ENCODE results near the gene CDH15.

The CDH15 gene

DNA sequence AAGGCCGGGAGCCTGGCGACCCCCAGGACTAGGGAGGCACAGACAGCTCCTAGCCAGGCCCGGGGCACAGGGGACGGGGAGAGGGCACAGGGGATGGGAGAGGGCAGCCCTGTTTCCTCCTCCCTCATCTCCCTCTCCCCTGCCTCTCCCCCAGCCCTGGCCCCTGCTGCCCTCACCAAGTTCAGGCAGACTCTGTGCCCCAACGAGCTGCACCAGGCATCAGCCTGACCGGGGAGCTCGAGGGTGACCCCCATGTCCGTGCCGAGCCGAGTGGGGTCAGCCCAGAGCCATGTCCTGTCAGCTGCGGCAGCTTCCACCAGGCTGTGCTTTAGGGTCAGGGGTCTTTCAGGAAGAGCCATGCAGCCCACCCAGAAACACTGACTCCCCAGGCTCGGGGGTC is 6.0 kb downstream of the CDH15 start:
- TF ChIP-seq, protein P1, sequence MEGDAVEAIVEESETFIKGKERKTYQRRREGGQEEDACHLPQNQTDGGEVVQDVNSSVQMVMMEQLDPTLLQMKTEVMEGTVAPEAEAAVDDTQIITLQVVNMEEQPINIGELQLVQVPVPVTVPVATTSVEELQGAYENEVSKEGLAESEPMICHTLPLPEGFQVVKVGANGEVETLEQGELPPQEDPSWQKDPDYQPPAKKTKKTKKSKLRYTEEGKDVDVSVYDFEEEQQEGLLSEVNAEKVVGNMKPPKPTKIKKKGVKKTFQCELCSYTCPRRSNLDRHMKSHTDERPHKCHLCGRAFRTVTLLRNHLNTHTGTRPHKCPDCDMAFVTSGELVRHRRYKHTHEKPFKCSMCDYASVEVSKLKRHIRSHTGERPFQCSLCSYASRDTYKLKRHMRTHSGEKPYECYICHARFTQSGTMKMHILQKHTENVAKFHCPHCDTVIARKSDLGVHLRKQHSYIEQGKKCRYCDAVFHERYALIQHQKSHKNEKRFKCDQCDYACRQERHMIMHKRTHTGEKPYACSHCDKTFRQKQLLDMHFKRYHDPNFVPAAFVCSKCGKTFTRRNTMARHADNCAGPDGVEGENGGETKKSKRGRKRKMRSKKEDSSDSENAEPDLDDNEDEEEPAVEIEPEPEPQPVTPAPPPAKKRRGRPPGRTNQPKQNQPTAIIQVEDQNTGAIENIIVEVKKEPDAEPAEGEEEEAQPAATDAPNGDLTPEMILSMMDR (IDR thresholded peaks at IDR 0.05; ENCODE audit: low read depth, low read length), result no peak
- DNase-seq (ENCODE audit: low read depth in 2 of 2), result no peak
- no peak overlapping the region for H3K4me3 ChIP-seq (replicated peaks in 1 of 2; ENCODE audit: low read depth in 2 of 2, low read length in 2 of 2)

- H3K4me3 ChIP-seq (replicated peaks in 1 of 2; ENCODE audit: low read depth in 2 of 2, low read length in 2 of 2), result no peak overlapping the region
- TF ChIP-seq, protein P1 (IDR thresholded peaks at IDR 0.05; ENCODE audit: low read depth, low read length), result no peak
- DNase-seq (ENCODE audit: low read depth in 2 of 2), result no peak
These were observed 7.1 kb downstream of the CDH15 start for GRCh38 chr16:89178453-89179147.

DNA sequence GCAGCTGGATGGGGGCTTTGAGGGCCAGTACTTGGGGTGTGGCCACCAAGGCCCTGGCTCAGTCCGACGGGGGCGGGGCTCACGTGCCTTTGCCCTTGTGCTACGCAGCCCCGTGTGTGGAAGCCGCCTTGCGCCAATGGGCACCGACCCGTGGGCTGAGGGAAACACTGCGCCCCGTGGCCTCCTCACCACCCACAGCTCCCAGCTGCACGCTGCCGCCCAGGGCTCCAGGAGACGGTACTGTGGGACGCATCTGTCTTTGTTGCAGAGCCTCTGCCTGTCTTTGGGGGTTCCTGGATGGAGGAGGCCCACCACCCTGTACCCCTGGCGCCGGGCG is 7.6 kb downstream of the CDH15 start:
- TF ChIP-seq, protein P1 (IDR thresholded peaks at IDR 0.05; ENCODE audit: low read depth, low read length), result no peak
- DNase-seq (ENCODE audit: low read depth in 2 of 2), result no peak
- H3K4me3 ChIP-seq (replicated peaks in 1 of 2; ENCODE audit: low read depth in 2 of 2, low read length in 2 of 2), result no peak overlapping the region

GRCh38 chr16:89179656-89180315 is 8.2 kb downstream of the CDH15 start:
- TF ChIP-seq, protein P1 (IDR thresholded peaks at IDR 0.05; ENCODE audit: low read depth, low read length), result no peak
- no peak overlapping the region for H3K4me3 ChIP-seq (replicated peaks in 1 of 2; ENCODE audit: low read depth in 2 of 2, low read length in 2 of 2)
- no peak for DNase-seq (ENCODE audit: low read depth in 2 of 2)

DNA sequence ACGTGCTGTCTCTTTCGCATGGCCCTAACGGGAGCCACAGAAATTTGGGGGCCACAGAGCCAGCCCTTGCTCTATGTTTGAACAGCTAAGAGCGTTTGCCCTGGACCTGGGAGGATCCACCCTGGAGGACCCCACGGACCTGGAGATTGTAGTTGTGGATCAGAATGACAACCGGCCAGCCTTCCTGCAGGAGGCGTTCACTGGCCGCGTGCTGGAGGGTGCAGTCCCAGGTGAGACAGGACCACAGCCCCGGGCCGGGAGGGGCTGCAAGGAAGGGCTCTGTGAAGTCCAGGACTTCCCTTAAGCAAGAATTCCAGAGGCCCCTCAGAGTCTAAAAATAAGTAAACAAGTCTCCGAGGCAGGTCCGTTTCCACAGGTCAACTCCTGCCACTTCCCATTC is 11.9 kb downstream of the CDH15 start:
- H3K4me3 ChIP-seq (replicated peaks in 1 of 2; ENCODE audit: low read depth in 2 of 2, low read length in 2 of 2), result no peak overlapping the region
- TF ChIP-seq, protein P1 (IDR thresholded peaks at IDR 0.05; ENCODE audit: low read depth, low read length), result no peak
- DNase-seq (ENCODE audit: low read depth in 2 of 2), result no peak

DNA sequence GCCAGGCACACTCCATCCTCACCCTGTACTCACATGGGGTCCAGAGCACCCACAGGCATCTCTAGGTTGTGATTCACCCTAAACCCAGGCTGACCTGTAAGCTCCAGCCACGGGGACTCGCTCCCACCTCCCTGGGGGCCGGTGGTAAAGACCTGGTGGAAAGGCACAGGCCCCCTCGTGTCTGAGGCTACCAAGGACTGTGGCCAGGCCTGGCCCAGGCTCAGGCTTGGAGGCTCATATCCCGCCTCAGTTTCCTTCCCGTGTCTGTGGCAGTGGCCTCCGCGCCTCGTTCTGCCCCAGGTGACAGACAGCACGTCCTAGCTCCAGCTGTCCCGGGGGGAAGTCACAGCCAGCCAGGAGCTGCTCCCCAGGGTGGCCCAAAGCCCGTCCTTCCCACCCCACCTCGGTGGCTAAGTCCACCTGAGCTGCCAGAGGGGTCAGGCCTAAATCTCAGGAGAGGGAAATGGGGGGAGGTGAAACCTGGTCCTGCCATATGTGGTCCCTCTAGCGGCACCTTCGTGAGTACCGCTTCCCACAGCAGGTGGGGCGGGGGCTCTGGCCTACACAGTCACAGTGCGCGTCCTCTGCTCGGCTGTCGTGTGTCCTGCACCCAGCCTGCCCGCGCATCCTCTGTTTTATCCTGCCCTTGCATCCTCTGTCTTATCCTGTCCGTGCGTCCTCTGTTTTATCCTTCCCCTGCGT is 12.6 kb downstream of the CDH15 start:
- TF ChIP-seq, protein P1 (IDR thresholded peaks at IDR 0.05; ENCODE audit: low read depth, low read length), result no peak
- no peak overlapping the region for H3K4me3 ChIP-seq (replicated peaks in 1 of 2; ENCODE audit: low read depth in 2 of 2, low read length in 2 of 2)
- DNase-seq (ENCODE audit: low read depth in 2 of 2), result no peak
